Gastrocnemius medialis (tissue), 4 donors: ENCODE data around the gene NHERF2.

Experiments used
- CTCF ChIP-seq, 5 experiments: fragments of 450-650 bp in 3 of 5; fragments of 200-600 bp in 2 of 5; sonication (generic) in 2 of 5; IDR thresholded peaks in 4 of 5; conservative IDR thresholded peaks in 1 of 5; 1 replicate in 4 of 5; 2 replicates in 1 of 5; pipeline ENCODE4 v1.5.1; 2016 to 2019; ENCODE audit warnings: antibody characterized with exemption in 5 of 5, mild to moderate bottlenecking in 3 of 5, moderate library complexity in 3 of 5
- POLR2A ChIP-seq, 2 donors: fragments of 450-650 bp; IDR thresholded peaks; one replicate each; pipeline ENCODE4 v1.6.1; 2017; ENCODE audit warnings: antibody characterized with exemption in 2 of 2, mild to moderate bottlenecking in 2 of 2, moderate library complexity in 2 of 2

GRCh38 chr16:2023092-2024031, 3.3 kb upstream of the NHERF2 start:
- TF ChIP-seq CTCF (IDR thresholded peaks at IDR 0.05 in 4 of 5, conservative IDR thresholded peaks at IDR 0.05 in 1 of 5) = peak; percentile 95 to 99 (median 98)
- peak in 1 of 2 donors; percentile 48 for TF ChIP-seq POLR2A (IDR thresholded peaks at IDR 0.05)
